GM21737 (cell line): ENCODE results near the gene HOXB9.

ENCODE experiments used
- ATAC-seq: cut with Tn5 transposase; IDR thresholded peaks from one replicate; pipeline ENCODE4 v1.9.1; 2021; ENCODE audit warnings: mild to moderate bottlenecking, moderate library complexity; ENCODE audit not compliant: unreplicated experiment

Gene HOXB9

GRCh38 chr17:48571826-48572417, 54.2 kb downstream of the HOXB9 start:
- ATAC-seq: no peak
